Measurements from ENCODE around the gene BCL7C.

Gene BCL7C

DNA sequence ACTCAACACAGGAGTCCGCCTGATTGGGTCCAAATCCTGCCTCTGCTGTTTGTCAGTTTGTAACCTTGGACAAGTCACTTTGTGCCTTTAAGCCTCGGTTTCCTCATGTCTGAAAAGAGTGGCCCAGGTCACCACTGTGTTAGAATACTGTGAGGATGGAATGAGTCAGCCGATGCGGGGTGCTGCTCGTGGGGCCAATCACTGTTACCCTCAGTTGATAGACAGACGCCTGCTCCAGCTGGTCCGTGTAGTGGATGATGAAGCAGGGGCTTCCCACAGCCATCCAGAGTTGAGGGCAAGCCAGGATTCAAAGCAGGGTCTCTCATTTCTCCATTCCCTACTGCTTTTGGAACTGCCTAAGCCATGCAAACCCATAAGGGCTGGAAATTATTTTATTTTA is 35.3 kb upstream of the BCL7C start:
- no peak overlapping the region for H3K4me3 ChIP-seq
- no peaks in the 10 kb centered on the region for H3K9me3 ChIP-seq (ENCODE audit: low read depth, low read length)
- no peak for TF ChIP-seq FOXP2 (optimal IDR thresholded peaks at IDR 0.05; ENCODE audit: control extremely low read depth, extremely low read length, insufficient read depth)
- TF ChIP-seq EZH2 (IDR thresholded peaks at IDR 0.05) = no peak
- TF ChIP-seq POLR2AphosphoS5 (IDR thresholded peaks at IDR 0.05; ENCODE audit: borderline replicate concordance, low read depth, low read length) = no peak
- DNase-seq (ENCODE audit: low read depth, low spot score) = no peak
- H3K9ac ChIP-seq (ENCODE audit: insufficient read length) = no peak overlapping the region
- H3K27ac ChIP-seq = no peak overlapping the region
- peaks cover 23% of the 10 kb centered on the region for H3K36me3 ChIP-seq (ENCODE audit: insufficient read depth, low read length)

- H3K9me3 ChIP-seq (ENCODE audit: low read depth, low read length) = no peaks in the 10 kb centered on the region
- H3K9ac ChIP-seq (ENCODE audit: insufficient read length) = no peak overlapping the region
- H3K36me3 ChIP-seq (ENCODE audit: insufficient read depth, low read length) = peaks cover 23% of the 10 kb centered on the region
- TF ChIP-seq FOXP2 (optimal IDR thresholded peaks at IDR 0.05; ENCODE audit: control extremely low read depth, extremely low read length, insufficient read depth) (no peak), POLR2AphosphoS5 (IDR thresholded peaks at IDR 0.05; ENCODE audit: borderline replicate concordance, low read depth, low read length) (no peak), EZH2 (IDR thresholded peaks at IDR 0.05) (no peak)
- no peak for DNase-seq (ENCODE audit: low read depth, low spot score)
- no peak overlapping the region for H3K27ac ChIP-seq
- H3K4me3 ChIP-seq = no peak overlapping the region
Observed at GRCh38 chr16:30928390-30928789, 34.5 kb upstream of the BCL7C start.

- Histone ChIP-seq H3K9ac (ENCODE audit: insufficient read length) (no peak overlapping the region), H3K36me3 (ENCODE audit: insufficient read depth, low read length) (peaks cover 23% of the 10 kb centered on the region), H3K9me3 (ENCODE audit: low read depth, low read length) (no peaks in the 10 kb centered on the region), H3K4me3 (0 out of 2 replicates have a peak overlapping the region, but pooled peaks have one; percentile 18), H3K27ac (no peak overlapping the region)
- TF ChIP-seq POLR2AphosphoS5 (IDR thresholded peaks at IDR 0.05; ENCODE audit: borderline replicate concordance, low read depth, low read length) = no peak
- DNase-seq (ENCODE audit: low read depth, low spot score) = peak; percentile 52
Observed at GRCh38 chr16:30927789-30928378, 34.0 kb upstream of the BCL7C start.

DNA sequence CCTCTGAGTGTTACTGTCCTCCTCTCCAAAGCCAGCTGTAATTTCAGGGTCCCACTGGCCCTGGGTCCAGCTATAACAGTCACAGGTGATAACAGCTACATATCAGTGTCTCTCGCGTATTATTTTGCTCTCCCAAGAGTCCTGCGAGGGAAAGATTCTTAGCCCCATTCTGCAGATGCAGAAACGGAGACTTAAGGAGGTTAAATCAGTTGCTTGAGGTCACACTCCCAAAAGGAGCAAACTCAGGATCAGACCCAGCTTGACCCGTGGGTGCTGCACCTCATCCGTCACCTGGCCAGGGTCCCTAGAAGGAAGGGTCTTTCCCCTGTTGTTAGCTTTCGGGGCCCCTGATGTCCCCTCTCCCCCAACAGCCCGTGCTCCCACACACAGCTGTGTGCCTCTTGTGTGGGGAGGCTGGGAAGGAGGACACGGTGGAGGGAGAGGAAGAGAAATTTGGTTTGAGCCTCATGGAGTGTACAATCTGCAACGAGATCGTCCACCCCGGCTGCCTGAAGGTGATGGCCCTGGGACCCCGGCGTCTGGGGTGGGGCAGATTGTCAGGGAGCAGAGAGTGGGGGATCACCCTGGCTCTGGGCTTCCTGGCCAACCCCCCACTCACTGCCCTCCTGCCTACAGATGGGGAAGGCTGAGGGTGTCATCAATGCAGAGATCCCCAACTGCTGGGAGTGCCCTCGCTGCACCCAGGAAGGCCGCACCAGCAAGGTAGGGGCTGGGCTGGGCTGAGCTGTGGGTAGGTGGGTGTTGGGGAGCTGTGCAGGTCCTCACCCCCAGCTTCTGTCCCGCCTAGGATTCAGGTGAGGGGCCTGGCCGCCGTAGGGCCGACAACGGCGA is 33.3 kb upstream of the BCL7C start:
- Histone ChIP-seq H3K36me3 (ENCODE audit: insufficient read depth, low read length) (peaks cover 20% of the 10 kb centered on the region), H3K4me3 (0 out of 2 replicates have a peak overlapping the region, but pooled peaks have one; percentile 18), H3K27ac (peak overlapping the region; percentile 50; the same call in 1 of the 2 replicates), H3K9me3 (ENCODE audit: low read depth, low read length) (no peaks in the 10 kb centered on the region), H3K9ac (ENCODE audit: insufficient read length) (no peak overlapping the region)
- no peak for DNase-seq (ENCODE audit: low read depth, low spot score)
- TF ChIP-seq FOXP2 (optimal IDR thresholded peaks at IDR 0.05; ENCODE audit: control extremely low read depth, extremely low read length, insufficient read depth) (no peak), POLR2AphosphoS5 (IDR thresholded peaks at IDR 0.05; ENCODE audit: borderline replicate concordance, low read depth, low read length) (no peak), EZH2 (IDR thresholded peaks at IDR 0.05) (no peak)

DNA sequence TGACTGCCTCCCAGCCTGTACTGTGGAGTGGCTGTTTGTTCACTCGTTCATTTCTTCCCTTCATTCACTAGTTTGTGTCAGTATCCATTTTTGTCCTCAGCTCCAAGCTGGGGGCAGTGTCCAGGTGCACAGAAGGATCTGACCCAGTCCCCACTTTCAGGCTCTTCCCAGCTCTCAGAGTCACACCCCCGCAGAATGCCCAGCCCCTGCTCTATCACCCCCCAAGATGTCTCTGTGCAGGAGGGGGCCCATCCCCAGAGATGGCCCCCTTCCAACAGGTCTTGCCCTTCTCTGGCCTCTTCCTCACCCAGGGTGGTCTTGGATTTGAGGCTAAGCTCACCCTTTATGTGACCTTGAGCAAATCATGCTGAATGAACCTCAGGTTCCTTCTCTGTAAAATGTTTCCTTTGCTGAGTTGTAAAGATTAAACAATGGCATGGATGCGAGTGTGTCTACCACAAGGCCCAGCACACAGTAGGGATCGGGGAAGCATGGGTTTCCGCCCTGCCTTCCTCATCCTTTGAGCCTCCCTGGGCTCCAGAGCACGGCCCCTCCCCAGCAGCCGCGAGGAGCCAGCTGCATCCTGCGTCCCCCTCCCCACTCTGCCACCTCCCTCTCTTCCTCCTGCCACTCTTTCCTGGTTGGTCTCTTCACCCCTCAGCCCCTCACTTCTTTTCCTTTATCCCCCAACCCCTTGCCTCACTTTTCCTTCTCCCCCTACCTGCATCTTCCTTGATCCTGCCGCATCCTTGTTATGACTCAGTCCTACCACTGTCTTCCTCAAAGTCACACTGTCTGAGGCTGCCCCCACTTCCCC is 32.3 kb upstream of the BCL7C start:
- H3K9ac ChIP-seq (ENCODE audit: insufficient read length) = no peak overlapping the region
- no peaks in the 10 kb centered on the region for H3K9me3 ChIP-seq (ENCODE audit: low read depth, low read length)
- peak overlapping the region; percentile 50 for H3K27ac ChIP-seq
- H3K4me3 ChIP-seq = no peak overlapping the region
- TF ChIP-seq FOXP2 (optimal IDR thresholded peaks at IDR 0.05; ENCODE audit: control extremely low read depth, extremely low read length, insufficient read depth) (no peak), POLR2AphosphoS5 (IDR thresholded peaks at IDR 0.05; ENCODE audit: borderline replicate concordance, low read depth, low read length) (no peak), EZH2 (IDR thresholded peaks at IDR 0.05) (no peak)
- peaks cover 13% of the 10 kb centered on the region for H3K36me3 ChIP-seq (ENCODE audit: insufficient read depth, low read length)
- DNase-seq (ENCODE audit: low read depth, low spot score) = no peak

GRCh38 chr16:30925632-30925987 is 31.7 kb upstream of the BCL7C start:
- Histone ChIP-seq H3K36me3 (ENCODE audit: insufficient read depth, low read length) (peaks cover 9% of the 10 kb centered on the region), H3K4me3 (no peak overlapping the region), H3K9ac (ENCODE audit: insufficient read length) (no peak overlapping the region), H3K27ac (no peak overlapping the region; the same call in 1 of the 2 replicates), H3K9me3 (ENCODE audit: low read depth, low read length) (no peaks in the 10 kb centered on the region)
- DNase-seq (ENCODE audit: low read depth, low spot score) = no peak
- TF ChIP-seq EZH2 (IDR thresholded peaks at IDR 0.05) (no peak), POLR2AphosphoS5 (IDR thresholded peaks at IDR 0.05; ENCODE audit: borderline replicate concordance, low read depth, low read length) (no peak), FOXP2 (optimal IDR thresholded peaks at IDR 0.05; ENCODE audit: control extremely low read depth, extremely low read length, insufficient read depth) (no peak)

DNA sequence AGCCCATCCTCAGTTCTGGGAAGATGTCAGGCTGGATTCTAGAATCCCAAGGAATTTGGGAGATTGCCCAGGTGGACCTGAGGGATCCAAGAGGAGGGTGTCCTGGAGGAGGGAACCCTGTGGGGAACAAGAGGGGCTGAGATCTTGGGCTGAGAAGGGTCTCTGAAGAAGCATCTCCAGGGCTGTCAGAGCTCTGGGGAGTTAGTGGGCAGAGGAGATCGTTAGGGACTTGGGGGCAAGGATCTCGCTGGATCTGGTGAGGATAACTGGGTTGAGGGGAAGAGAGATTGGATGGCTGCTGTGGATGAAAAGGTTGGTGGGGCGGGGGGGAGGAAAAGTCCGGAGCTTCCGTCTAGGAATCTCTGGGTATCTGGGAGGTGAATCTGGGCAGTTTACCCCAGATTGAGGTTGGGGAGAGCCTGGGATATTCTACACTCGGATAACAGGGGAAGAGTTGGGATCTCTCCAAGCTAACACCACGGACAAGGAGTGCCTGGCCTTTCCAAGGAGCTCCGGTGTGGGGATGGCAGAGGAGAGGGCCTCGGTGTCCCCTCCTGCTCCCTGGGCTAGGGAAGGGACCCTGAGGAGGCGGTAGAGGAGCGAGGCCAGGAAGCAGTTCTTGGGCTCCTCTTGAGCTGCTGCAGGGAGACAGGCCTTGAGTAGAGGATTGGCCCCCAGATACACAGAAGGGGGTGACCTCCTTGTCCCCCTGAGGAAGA is 31.2 kb upstream of the BCL7C start:
- peak overlapping the region; percentile 100 for H3K4me3 ChIP-seq
- no peak for DNase-seq (ENCODE audit: low read depth, low spot score)
- no peak for TF ChIP-seq FOXP2 (optimal IDR thresholded peaks at IDR 0.05; ENCODE audit: control extremely low read depth, extremely low read length, insufficient read depth)
- no peak for TF ChIP-seq POLR2AphosphoS5 (IDR thresholded peaks at IDR 0.05; ENCODE audit: borderline replicate concordance, low read depth, low read length)
- TF ChIP-seq EZH2 (IDR thresholded peaks at IDR 0.05) = no peak
- H3K36me3 ChIP-seq (ENCODE audit: insufficient read depth, low read length) = peaks cover 5% of the 10 kb centered on the region; the same call in 1 of the 2 replicates
- peak overlapping the region; percentile 22; the same call in 1 of the 2 replicates for H3K27ac ChIP-seq
- no peaks in the 10 kb centered on the region for H3K9me3 ChIP-seq (ENCODE audit: low read depth, low read length)
- H3K9ac ChIP-seq (ENCODE audit: insufficient read length) = peak overlapping the region; percentile 80
